GM23338 (cell line): ENCODE results near the gene TTLL9. TPM values are rescaled to one million over a fixed set of nuclear protein-coding genes. Genes with fewer than 3 reads are reported as not detected.

ENCODE experiments used
- ATAC-seq: fragments of 200-7000 bp; cut with Tn5 transposase; 3 replicates; pipeline ENCODE4 v1.9.1; 2020
- DNase-seq: peaks from one replicate; pipeline ENCODE4 v3.0.0-alpha.2; 2015; ENCODE audit warnings: low spot score
- H2AFZ ChIP-seq: fragments of 200-600 bp; sonication (generic); 2 replicates; pipeline ENCODE4 v1.8.0; 2016; ENCODE audit warnings: antibody characterized with exemption, mild to moderate bottlenecking, moderate library complexity
- H3F3A ChIP-seq: fragments of 200-600 bp; sonication (generic); replicated peaks from 2 replicates; pipeline ENCODE4 v1.8.0; 2017; ENCODE audit warnings: antibody characterized with exemption, mixed run types, low read depth
- H3K27ac ChIP-seq: fragments of 200-600 bp; sonication (generic); 2 replicates; pipeline ENCODE4 v1.6.1; 2016; ENCODE audit warnings: low read depth
- H3K27me3 ChIP-seq: fragments of 200-600 bp; sonication (generic); 2 replicates; pipeline ENCODE4 v1.8.0; 2016; ENCODE audit warnings: mild to moderate bottlenecking, mixed run types, moderate library complexity; ENCODE audit not compliant: insufficient read depth
- H3K36me3 ChIP-seq: fragments of 200-600 bp; sonication (generic); 2 replicates; pipeline ENCODE4 v1.8.0; 2016; ENCODE audit warnings: mild to moderate bottlenecking; ENCODE audit not compliant: insufficient read depth
- H3K4me1 ChIP-seq: fragments of 200-600 bp; sonication (generic); 2 replicates; pipeline ENCODE4 v1.8.0; 2016; ENCODE audit warnings: mild to moderate bottlenecking, moderate library complexity; ENCODE audit not compliant: insufficient read depth
- H3K4me2 ChIP-seq: fragments of 200-600 bp; sonication (generic); 2 replicates; pipeline ENCODE4 v1.7.1; 2017; ENCODE audit warnings: mixed run types
- H3K4me3 ChIP-seq: fragments of 200-600 bp; sonication (generic); 2 replicates; pipeline ENCODE4 v1.6.1; 2016; ENCODE audit warnings: mixed run types
- H3K79me2 ChIP-seq: fragments of 200-600 bp; sonication (generic); replicated peaks from 2 replicates; pipeline ENCODE4 v1.8.0; 2017; ENCODE audit warnings: mild to moderate bottlenecking; ENCODE audit not compliant: insufficient read depth
- H3K9me2 ChIP-seq: fragments of 200-600 bp; sonication (generic); 2 replicates; pipeline ENCODE4 v1.8.0; 2017; ENCODE audit not compliant: insufficient read depth
- H4K20me1 ChIP-seq: fragments of 200-600 bp; sonication (generic); replicated peaks from 2 replicates; pipeline ENCODE4 v1.8.0; 2017; ENCODE audit warnings: mild to moderate bottlenecking; ENCODE audit not compliant: insufficient read depth
- H3K27ac Mint-ChIP-seq: 2 replicates; pipeline ENCODE4 v1.8.0; 2020; ENCODE audit warnings: inconsistent platforms, mild to moderate bottlenecking, moderate library complexity, mixed read lengths
- H3K27me3 Mint-ChIP-seq: 3 replicates; pipeline ENCODE4 v1.8.0; 2022; ENCODE audit warnings: low read depth, mild to moderate bottlenecking, moderate library complexity, mixed read lengths, inconsistent platforms; ENCODE audit not compliant: insufficient read depth, poor library complexity
- H3K36me3 Mint-ChIP-seq: 3 replicates; pipeline ENCODE4 v1.8.0; 2021; ENCODE audit warnings: low read depth, mild to moderate bottlenecking, inconsistent platforms, moderate library complexity, mixed read lengths
- H3K4me1 Mint-ChIP-seq: 3 replicates; pipeline ENCODE4 v1.8.0; 2020; ENCODE audit warnings: mild to moderate bottlenecking, inconsistent platforms, mixed read lengths
- H3K4me3 Mint-ChIP-seq: 3 replicates; pipeline ENCODE4 v1.8.0; 2021; ENCODE audit warnings: moderate library complexity, mild to moderate bottlenecking, inconsistent platforms, mixed read lengths
- H3K9me3 Mint-ChIP-seq: 3 replicates; pipeline ENCODE4 v1.8.0; 2020; ENCODE audit warnings: moderate library complexity, mild to moderate bottlenecking, inconsistent platforms, mixed read lengths
- CREB1 ChIP-seq: fragments of 250-450 bp; sonication (Bioruptor Pico); IDR thresholded peaks from 2 replicates; pipeline ENCODE4 v1.5.0; 2020; ENCODE audit warnings: low read depth, mild to moderate bottlenecking, moderate library complexity
- EZH2 ChIP-seq: fragments of 200-600 bp; sonication (generic); IDR thresholded peaks from one replicate; pipeline ENCODE4 v1.8.0; 2017; ENCODE audit warnings: antibody characterized with exemption, mild to moderate bottlenecking, low read depth; ENCODE audit not compliant: unreplicated experiment
- NANOG ChIP-seq: IDR thresholded peaks from 2 replicates; pipeline ENCODE4 v1.6.1; 2016; ENCODE audit warnings: antibody characterized with exemption, borderline replicate concordance
- POLR2AphosphoS5 ChIP-seq: IDR thresholded peaks from 2 replicates; pipeline ENCODE4 v1.6.1; 2016; ENCODE audit warnings: antibody characterized with exemption, low read depth
- REST ChIP-seq: IDR thresholded peaks from one replicate; pipeline ENCODE4 v1.6.1; 2018; ENCODE audit warnings: antibody characterized with exemption; ENCODE audit not compliant: unreplicated experiment
- ZNF114 ChIP-seq: fragments of 250-450 bp; sonication (Bioruptor Pico); IDR thresholded peaks from 2 replicates; pipeline ENCODE4 v1.5.0; 2020; ENCODE audit warnings: mild to moderate bottlenecking, moderate library complexity
- ZNF331 ChIP-seq: fragments of 250-450 bp; sonication (Bioruptor Pico); IDR thresholded peaks from 2 replicates; pipeline ENCODE4 v1.5.0; 2020; ENCODE audit warnings: low read depth, mild to moderate bottlenecking, moderate library complexity
- ZNF462 ChIP-seq: fragments of 250-450 bp; sonication (Bioruptor Pico); IDR thresholded peaks from 2 replicates; pipeline ENCODE4 v1.5.0; 2020; ENCODE audit warnings: mild to moderate bottlenecking, moderate library complexity
- polyA plus RNA-seq: library from polyadenylated mRNA; unstranded; fragments of >200 nt; fragmentation: Nextera tagmentation; extraction: Ambion mirVana; gene quantifications from 2 replicates; pipeline ENCODE4 v1.2.1, GENCODE V29; 2016
- total RNA-seq: library from RNA; depleted of rRNA; stranded (reverse); fragments of >200 nt; shearing (Covaris generic); gene quantifications from 2 replicates; pipeline ENCODE4 v1.2.3, GENCODE V29; 2014
- TF ChIP-seq, protein P1 (sequence below), 2 experiments: fragments of 200-600 bp in 1 of 2; sonication (generic) in 1 of 2; conservative IDR thresholded peaks; 2 replicates each; pipeline versions ENCODE4 v1.5.1 to v1.6.1; 2016 to 2017; ENCODE audit warnings: antibody characterized with exemption in 2 of 2, low read depth in 2 of 2, mild to moderate bottlenecking in 2 of 2, moderate library complexity in 1 of 2

TTLL9 gene
- total and polyA plus RNA-seq, 2 experiments from 2014 or later = not detected

GRCh38 chr20:31879143-31879987, 8.9 kb downstream of the TTLL9 start:
- Mint-ChIP-seq H3K27ac (peak overlapping the region; percentile 73), H3K4me1 (no peaks in the 10 kb centered on the region), H3K4me3 (peak overlapping the region; percentile 89), H3K9me3 (peaks cover 21% of the 10 kb centered on the region), H3K27me3 (peaks cover 10% of the 10 kb centered on the region), H3K36me3 (no peaks in the 10 kb centered on the region; the same call in 2 of the 3 replicates)
- Histone ChIP-seq H3K27me3 (peaks cover 21% of the 10 kb centered on the region), H3F3A (0 out of 2 replicates have a peak, but pooled peaks cover 6% of the 10 kb centered on the region), H2AFZ (peak overlapping the region; percentile 94), H3K4me2 (peak overlapping the region; percentile 88), H3K79me2 (no peaks in the 10 kb centered on the region), H4K20me1 (no peaks in the 10 kb centered on the region), H3K4me1 (no peaks in the 10 kb centered on the region), H3K9me2 (no peaks in the 10 kb centered on the region), H3K36me3 (no peaks in the 10 kb centered on the region), H3K4me3 (peak overlapping the region; percentile 71), H3K27ac (no peak overlapping the region)
- DNase-seq = peak; percentile 100
- peak; percentile 99 for ATAC-seq
- peak; percentile 66 for TF ChIP-seq POLR2AphosphoS5
- TF ChIP-seq CREB1 (CRISPR knock-in tag) = no peak
- no peak for TF ChIP-seq NANOG
- no peak for TF ChIP-seq ZNF114 (CRISPR knock-in tag)
- TF ChIP-seq, protein P1, sequence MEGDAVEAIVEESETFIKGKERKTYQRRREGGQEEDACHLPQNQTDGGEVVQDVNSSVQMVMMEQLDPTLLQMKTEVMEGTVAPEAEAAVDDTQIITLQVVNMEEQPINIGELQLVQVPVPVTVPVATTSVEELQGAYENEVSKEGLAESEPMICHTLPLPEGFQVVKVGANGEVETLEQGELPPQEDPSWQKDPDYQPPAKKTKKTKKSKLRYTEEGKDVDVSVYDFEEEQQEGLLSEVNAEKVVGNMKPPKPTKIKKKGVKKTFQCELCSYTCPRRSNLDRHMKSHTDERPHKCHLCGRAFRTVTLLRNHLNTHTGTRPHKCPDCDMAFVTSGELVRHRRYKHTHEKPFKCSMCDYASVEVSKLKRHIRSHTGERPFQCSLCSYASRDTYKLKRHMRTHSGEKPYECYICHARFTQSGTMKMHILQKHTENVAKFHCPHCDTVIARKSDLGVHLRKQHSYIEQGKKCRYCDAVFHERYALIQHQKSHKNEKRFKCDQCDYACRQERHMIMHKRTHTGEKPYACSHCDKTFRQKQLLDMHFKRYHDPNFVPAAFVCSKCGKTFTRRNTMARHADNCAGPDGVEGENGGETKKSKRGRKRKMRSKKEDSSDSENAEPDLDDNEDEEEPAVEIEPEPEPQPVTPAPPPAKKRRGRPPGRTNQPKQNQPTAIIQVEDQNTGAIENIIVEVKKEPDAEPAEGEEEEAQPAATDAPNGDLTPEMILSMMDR (conservative IDR thresholded peaks at IDR 0.05; ENCODE audit: low read depth in 2 of 2) = peak; percentile 18 to 21; a peak in 2 of 4 replicates
- no peak for TF ChIP-seq ZNF331 (CRISPR knock-in tag)
- peak; percentile 44 for TF ChIP-seq EZH2
- TF ChIP-seq REST = no peak

GRCh38 chr20:31881945-31882344, 11.5 kb downstream of the TTLL9 start:
- no peak overlapping the region for H3K4me2 ChIP-seq
- Mint-ChIP-seq H3K36me3 (no peaks in the 10 kb centered on the region), H3K9me3 (peaks cover 36% of the 10 kb centered on the region), H3K4me3 (no peak overlapping the region), H3K4me1 (peaks cover 5% of the 10 kb centered on the region; the same call in 1 of the 3 replicates), H3K27me3 (peaks cover 10% of the 10 kb centered on the region), H3K27ac (no peak overlapping the region)
- H3K27ac ChIP-seq = no peak overlapping the region
- ATAC-seq (no peak), DNase-seq (no peak)
- no peaks in the 10 kb centered on the region for H3K36me3 ChIP-seq
- peaks cover 4% of the 10 kb centered on the region; the same call in 1 of the 2 replicates for H3K4me1 ChIP-seq
- no peak overlapping the region for H3K4me3 ChIP-seq
- no peaks in the 10 kb centered on the region for H3K79me2 ChIP-seq
- H3K9me2 ChIP-seq = no peaks in the 10 kb centered on the region
- H4K20me1 ChIP-seq = no peaks in the 10 kb centered on the region; the same call in 1 of the 2 replicates
- H3F3A ChIP-seq = 0 out of 2 replicates have a peak, but pooled peaks cover 6% of the 10 kb centered on the region
- no peak overlapping the region for H2AFZ ChIP-seq
- H3K27me3 ChIP-seq = peaks cover 21% of the 10 kb centered on the region
- TF ChIP-seq ZNF462 (CRISPR knock-in tag) (no peak), POLR2AphosphoS5 (no peak), EZH2 (no peak)
